Left renal pelvis (tissue), 4 donors: Measurements from ENCODE around the gene BNC2. TPM values are rescaled to one million over a fixed set of nuclear protein-coding genes. Genes with fewer than 3 reads are reported as not detected.
"Not testable (repeated sequence)": the region's sequence is repeated elsewhere in the genome, so short reads cannot be mapped to it uniquely, and the experiment has no call there.

Experiments used
- DNase-seq, 4 donors: peaks; one replicate each; pipeline ENCODE4 v3.0.0-alpha.2; 2013; ENCODE audit warnings: low read depth in 4 of 4, low spot score in 3 of 4
- polyA plus RNA-seq, 4 donors: library from polyadenylated mRNA; unstranded; fragments of 120-200 nt; gene quantifications; one replicate each; pipeline ENCODE4 v1.2.1, GENCODE V29; 2013; ENCODE audit not compliant: insufficient read length in 4 of 4

The BNC2 gene
- polyA plus RNA-seq, 4 donors = 8.2 to 47.7 (median 9.3) TPM

GRCh38 chr9:16559418-16560188, 310.9 kb downstream of the BNC2 start:
- no peak for DNase-seq

- DNase-seq = no peak
These were observed 314.7 kb downstream of the BNC2 start for GRCh38 chr9:16555802-16556201.

GRCh38 chr9:16553869-16554540, 316.5 kb downstream of the BNC2 start:
- DNase-seq = no peak

GRCh38 chr9:16552252-16552651, 318.2 kb downstream of the BNC2 start:
- DNase-seq = no peak

DNA sequence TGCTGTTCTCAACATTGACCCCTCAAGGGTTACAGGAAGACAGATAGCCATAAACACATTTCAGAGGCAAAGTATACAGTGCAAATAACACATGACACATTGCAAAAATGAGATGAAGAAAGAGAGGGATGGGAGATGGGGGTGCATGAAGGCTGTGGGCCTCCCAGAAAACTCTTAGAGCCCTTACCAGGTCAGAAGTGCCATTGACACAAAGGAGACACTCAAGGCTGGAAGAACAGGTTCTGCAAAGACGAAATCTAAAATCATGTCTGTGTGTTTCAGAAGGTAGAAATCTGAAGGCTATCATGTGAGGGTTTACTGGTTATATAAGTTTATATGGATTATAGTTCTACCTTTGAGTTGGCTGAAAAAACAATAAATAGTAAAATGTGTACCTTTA, 318.8 kb downstream of the BNC2 start:
- no peak for DNase-seq

DNA sequence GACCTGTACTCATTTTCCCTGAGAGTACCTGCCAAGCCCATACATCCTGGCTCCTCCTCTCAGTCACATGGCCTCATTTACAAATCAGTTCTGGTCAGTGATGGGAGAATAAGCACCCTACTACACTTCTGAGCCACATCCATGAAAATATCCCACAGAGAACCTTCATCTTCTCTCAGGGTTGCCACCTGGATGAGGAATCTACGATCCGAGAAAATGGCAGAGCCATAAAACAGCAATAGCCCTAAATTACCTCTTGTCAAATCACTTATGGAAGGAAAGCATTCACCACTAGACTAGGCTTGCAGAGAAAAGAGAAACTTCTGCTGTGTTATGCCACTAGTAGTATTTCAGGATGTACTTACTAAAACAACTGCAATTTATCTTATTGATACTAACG, 324.8 kb downstream of the BNC2 start:
- DNase-seq = no peak

- DNase-seq = no peak
These were observed 325.6 kb downstream of the BNC2 start for GRCh38 chr9:16544842-16545241.

- DNase-seq = no peak
These were observed 326.8 kb downstream of the BNC2 start for GRCh38 chr9:16543686-16544085.

DNA sequence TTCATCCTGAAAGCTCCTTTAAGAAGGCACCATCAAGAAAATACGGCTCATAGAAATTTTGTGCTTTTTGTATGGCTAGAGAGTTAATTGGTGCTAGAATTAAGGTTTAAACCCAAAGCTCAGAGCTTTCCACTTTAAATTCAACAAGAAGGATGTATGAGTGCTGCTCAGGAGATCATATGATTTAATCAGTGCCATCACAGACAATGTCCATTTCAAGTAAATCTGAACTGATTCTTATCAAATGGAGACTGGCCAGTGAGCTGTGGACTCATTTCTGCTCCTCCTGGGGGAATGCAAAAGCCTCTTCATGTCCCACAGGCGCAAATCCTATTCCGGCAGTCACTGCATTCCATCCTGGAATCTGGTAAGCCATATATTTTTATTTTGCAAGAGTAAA, 327.2 kb downstream of the BNC2 start:
- no peak for DNase-seq

- no peak for DNase-seq
These were observed 328.2 kb downstream of the BNC2 start for GRCh38 chr9:16542290-16542689.

DNA sequence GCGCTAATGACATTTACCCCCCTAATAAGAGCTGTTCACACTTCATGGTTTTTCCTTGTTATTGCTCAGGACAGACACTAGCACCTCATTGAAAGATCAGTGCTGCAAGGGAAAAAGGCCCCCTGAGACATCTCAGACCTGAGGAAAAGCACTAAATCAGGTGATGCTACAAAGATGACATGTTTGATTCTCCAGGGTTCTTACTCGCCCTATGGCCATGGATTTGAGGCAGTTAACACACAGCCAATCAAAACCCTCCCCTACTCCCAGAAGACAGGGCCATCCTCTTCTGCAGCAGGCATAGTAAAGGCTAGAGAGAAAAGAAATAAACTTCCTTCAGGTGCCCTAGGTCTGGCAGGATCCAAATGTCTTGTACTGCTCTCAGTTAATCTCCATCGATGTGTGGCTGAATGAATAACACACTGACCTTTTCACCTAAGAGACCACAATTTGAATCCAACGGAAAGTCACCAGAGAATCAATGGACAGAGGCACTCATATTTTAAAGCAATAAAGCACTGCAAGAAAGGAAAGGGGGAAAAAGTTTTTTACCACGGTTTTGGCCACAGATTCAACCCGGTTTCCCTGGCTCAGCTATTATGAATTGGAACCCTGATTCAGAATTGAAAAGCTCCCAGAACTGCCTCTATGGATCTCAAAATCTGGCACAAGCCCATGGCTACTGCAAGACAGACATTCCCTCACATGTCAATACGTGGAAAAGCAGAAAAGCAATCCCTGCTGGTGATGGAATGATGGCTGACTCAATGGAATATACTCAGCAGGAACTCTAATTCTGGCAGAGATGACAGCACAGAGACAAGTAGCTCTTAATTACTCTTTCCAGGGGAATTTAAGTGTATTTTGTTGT, 329.5 kb downstream of the BNC2 start:
- DNase-seq = no peak

- DNase-seq = not testable (repeated sequence)
These were observed 330.8 kb downstream of the BNC2 start for GRCh38 chr9:16539626-16540025.

GRCh38 chr9:16535555-16535954, 334.9 kb downstream of the BNC2 start:
- no peak for DNase-seq

DNA sequence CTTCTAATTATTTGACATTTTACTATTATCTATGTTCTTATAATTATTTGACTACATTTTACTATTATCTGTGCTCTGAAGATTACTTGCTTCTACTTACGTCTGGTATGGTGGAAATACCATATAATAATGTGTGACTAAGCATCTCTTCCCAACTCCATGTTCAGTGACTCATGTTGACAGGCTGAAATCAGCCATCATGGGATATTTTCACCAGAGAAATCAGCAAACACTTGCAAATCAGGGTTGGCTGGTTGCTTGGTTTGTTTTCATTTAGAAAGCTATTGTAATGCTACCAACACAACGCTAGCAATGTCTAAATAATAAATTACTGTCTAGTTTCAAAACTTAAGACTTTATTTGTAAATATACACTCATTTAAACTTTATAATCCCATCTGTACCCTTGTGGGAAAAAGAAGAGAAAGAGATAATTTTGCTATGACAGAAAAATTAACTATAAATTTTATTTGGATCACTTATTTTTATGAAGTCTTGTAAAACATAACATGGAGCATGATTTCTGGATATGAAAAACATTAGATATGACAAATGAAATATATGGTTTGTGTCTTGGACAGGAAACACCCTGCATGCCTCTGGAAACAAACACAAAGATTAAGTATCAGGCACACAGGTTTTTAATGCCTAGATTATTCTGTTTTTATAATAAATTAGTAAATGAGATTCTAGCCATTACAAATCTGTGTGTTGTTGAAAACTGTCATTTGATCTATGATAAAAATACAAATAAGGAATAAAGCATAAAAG, 337.6 kb downstream of the BNC2 start:
- DNase-seq = no peak

GRCh38 chr9:16532272-16532671, 338.2 kb downstream of the BNC2 start:
- DNase-seq = no peak

- DNase-seq = no peak
These were observed 339.5 kb downstream of the BNC2 start for GRCh38 chr9:16530669-16531642.

DNA sequence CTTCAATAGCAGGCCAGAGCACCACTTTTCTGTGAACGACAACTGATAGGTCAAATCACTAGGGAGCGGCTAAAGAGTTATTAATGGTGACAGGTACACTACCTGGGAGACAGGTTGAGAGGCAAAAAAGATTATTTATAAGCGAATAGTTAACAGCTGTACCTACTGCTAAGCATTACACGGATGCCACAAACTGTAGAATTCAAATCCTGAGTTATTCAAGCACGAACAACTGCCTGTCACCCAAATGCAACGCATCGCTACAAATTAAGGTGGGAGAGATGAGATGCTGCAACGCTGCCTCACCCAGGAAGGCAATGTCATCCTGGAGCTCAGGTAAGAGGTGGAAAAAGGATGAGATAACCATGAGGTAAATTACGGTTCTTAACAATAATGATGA, 342.9 kb downstream of the BNC2 start:
- no peak for DNase-seq

DNA sequence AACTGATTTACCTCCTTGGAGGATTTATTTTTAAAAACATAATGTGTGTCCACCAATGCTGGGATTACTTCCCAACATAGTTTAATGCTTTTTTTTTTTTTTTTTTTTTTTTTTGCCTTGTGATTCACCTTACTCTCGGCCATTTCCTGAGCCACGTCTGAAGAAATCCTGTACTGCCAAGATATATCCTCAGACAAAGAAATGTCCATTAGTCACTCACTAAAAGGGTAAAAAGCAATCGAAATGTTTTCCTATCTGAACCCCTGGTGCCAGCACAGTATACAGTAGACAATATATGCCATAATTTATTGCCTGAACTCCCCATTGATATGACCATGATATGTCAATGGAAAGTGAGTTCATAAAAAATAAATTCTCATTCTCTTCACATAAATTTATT, 344.1 kb downstream of the BNC2 start:
- DNase-seq = no peak

DNA sequence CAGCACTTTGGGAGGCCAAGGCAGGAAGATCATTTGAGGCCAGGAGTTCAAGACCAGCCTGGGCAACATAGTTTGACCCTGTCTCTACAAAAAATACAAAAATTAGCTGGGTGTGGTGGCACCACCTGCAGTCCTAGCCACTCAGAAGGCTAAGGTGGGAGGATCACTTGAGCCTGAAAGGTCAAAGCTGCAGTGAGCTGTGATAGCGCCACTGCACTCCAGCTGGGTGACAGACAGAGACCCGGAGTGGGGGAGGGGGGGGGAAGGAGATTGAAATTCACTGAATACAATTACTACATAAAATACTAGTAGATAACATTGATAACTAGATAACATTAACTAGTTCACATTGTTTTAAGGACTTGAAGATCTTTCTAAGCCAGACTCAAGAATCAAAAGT, 345.6 kb downstream of the BNC2 start:
- no peak for DNase-seq
